GM18508 (cell line): ENCODE results near the gene RIC8B.
"Not testable (repeated sequence)": the region's sequence is repeated elsewhere in the genome, so short reads cannot be mapped to it uniquely, and the experiment has no call there.

Experiments used
- ATAC-seq: cut with Tn5 transposase; IDR thresholded peaks from one replicate; pipeline ENCODE4 v1.9.1; 2021; ENCODE audit warnings: moderate number of reproducible peaks; ENCODE audit not compliant: insufficient read depth, unreplicated experiment

RIC8B gene

DNA sequence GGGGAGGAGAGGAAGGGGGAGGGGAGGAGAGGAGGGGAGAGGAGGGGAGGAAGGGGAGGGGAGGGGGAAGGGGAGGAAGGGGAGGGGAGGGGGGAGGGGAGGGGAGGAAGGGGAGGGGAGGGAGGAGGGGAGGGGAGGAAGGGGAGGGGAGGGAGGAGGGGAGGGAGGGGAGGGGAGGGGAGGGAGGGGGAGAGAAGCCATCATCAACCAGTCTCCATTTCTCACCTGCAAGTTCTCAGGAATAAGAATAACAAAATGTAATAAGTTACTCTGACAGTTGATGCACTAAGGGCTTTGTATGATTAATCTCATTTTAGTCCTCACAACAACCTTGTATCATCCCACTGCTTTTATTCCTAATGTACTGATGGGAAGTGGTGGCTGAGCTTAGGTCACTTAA lies 122.1 kb downstream of the RIC8B start:
- ATAC-seq: no peak

GRCh38 chr12:106897082-106897481 lies 122.6 kb downstream of the RIC8B start:
- ATAC-seq: no peak

GRCh38 chr12:106897981-106898901 lies 123.8 kb downstream of the RIC8B start:
- ATAC-seq: no peak

DNA sequence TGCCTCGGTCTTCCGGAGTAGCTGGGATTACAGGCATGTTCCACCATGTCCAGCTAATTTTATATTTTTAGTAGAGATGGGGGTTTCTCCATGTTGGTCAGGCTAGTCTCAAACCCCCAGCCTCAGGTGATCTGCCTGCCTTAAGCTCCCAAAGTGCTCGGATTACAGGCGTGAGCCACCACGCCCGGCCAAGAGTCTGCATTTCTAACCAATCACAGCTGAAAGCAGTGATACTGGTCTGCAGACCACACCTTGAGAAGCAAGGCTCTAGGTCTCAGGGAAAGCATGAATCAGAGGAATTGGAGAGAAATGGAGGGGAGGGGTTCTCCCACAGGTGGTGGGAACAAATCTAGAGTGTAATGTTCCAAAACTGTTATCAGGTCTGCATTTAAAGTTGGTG lies 126.1 kb downstream of the RIC8B start:
- no peak for ATAC-seq

GRCh38 chr12:106901276-106901675 lies 126.8 kb downstream of the RIC8B start:
- no peak for ATAC-seq

DNA sequence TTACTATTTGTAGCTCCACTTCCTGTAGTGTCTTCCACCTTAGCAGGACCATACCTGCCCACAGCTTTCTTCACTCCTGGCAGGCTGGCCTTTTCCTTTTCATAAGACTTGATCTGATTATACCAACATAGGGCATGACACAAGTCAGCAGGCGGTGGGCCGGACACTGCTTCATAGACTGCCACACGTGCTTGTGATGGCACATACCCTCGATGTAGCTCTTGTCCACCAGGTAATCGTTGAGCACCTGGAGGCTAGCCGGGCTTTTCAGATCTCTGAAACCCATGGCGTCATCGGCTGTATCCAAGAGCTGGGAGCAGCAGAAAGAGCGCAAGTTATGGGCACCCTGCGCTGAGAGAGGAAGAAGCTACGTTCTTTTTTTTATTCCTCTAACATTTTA lies 127.6 kb downstream of the RIC8B start:
- ATAC-seq: no peak

DNA sequence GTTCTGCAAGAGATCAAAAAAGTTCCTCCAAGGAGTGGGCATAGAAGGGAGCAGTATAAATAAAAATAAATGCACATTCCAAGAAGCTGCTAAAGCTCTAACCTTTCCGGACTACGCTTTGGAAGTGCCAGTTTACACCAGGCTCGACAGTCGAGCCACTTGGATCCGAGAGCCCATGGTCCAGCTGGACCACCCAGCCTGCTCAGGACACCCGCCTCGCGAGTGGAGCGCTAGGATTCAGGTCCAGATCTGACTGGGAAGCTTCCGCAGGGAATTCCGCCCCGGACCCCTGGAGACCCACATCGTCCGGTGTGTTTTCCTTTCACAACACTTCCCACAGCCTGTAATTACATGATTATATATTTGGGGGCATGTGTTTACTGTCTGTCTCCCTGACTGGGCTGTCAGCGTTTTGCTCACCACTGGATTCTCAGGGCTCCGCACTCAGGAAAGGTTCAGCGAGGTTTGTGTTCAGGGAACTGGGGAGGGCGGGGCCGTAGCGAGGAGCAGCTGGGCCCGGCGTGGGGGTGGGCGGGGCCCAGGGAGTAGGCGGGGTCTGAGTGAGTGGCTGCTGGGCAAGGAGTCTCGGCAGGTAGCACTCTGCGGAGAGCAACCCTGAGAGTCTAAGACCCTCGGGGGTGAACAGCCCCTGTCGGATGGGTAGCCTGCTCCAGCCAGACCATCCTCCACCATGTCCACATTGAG lies 128.9 kb downstream of the RIC8B start:
- ATAC-seq: no peak

DNA sequence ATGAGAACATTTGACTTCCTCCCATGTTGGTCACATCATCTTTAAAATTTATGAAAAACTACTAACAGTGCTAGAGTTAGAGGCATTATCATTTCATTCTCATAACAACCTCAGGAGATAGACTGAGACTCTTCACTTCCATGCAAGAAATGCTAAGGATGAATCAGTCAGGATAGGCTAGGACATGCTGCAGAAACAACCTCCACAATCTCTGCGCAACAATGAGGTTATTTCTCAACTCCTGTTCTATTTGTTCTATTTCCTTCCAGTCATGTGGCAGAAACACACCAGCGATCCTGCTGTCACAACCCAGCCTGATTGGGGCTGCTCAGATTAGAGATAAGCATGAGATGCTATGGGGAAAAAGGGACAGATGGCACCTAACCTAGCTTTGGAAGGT lies 132.2 kb downstream of the RIC8B start:
- ATAC-seq: no peak

DNA sequence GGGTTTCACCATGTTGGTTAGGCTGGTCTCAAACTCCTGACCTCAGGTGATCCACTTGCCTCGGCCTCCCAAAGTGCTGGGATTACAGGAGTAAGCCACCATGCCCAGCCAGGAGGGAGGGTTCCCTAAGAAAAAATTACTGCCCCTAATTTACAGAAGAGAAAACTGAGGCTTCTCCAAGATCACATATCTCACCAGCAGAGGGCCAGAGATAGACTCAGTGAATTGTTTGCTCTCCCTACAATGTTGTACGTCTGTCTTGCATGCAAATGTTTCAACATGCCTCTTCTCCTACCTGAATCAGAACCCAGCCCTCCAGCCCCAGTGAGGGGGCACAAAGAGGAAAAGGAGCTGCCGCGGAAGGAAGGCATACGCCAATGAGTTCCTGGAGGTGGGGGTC lies 132.9 kb downstream of the RIC8B start:
- no peak for ATAC-seq

- no peak for ATAC-seq
Measured at GRCh38 chr12:106907846-106908245, 133.4 kb downstream of the RIC8B start.

DNA sequence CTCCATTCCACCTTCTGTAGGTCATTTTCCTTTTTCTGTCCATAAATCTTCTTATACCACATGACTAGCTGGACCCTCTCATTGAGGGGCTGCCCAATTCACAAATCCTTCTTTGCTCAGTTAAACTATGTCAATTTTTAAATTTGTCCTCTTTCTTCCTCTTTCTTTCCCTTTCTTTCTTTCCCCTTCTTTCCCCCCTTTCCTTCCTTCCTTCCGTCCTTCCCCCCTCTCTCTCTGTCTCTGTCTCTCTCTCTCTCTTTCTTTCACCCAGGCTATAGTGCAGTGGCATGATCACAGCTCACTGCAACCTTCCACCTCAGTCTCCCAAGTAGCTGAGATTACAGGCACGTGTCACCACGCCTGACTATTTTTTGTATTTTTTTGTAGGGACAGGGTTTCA lies 134.1 kb downstream of the RIC8B start:
- ATAC-seq: no peak

GRCh38 chr12:106910202-106910601 lies 135.7 kb downstream of the RIC8B start:
- ATAC-seq: peak; percentile 57

DNA sequence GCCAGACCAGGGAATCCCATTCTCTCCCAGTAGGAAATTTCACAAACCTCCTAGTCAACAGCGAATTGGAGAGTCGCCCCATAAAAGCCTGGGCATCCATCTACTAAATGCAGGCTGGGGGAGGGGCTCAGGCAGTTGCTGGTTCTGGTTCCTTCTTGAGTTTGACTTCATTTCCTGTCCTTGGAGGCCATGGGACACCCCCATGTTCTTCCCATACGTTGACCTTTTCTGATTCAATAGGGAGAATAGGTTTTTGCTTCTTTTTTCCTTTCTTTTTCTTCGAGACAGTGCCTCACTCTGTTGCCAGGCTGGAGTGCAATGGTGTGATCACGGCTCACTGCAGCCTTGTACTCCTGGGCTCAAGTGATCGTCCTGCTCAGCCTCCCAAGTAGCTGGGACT lies 137.1 kb downstream of the RIC8B start:
- ATAC-seq: no peak

DNA sequence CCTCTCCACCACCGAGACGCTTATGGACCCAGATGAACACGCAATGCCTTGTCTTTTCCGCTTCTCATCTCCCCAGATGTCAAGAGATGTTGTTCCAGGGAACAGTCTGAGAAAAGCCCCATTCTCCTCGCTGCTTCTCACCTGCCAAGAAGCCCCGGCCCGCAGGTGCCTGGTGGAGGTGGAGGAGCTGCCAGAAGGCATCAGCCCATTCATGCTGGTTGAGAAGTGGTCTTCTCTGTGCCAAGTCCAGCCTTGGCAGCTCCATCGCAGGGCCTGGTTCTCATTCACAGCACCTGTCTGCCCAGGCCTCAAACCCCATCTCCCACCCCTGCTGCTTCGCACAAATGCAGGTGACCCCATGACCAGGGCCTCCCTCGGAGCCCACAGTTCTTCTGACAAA lies 139.0 kb downstream of the RIC8B start:
- no peak for ATAC-seq

DNA sequence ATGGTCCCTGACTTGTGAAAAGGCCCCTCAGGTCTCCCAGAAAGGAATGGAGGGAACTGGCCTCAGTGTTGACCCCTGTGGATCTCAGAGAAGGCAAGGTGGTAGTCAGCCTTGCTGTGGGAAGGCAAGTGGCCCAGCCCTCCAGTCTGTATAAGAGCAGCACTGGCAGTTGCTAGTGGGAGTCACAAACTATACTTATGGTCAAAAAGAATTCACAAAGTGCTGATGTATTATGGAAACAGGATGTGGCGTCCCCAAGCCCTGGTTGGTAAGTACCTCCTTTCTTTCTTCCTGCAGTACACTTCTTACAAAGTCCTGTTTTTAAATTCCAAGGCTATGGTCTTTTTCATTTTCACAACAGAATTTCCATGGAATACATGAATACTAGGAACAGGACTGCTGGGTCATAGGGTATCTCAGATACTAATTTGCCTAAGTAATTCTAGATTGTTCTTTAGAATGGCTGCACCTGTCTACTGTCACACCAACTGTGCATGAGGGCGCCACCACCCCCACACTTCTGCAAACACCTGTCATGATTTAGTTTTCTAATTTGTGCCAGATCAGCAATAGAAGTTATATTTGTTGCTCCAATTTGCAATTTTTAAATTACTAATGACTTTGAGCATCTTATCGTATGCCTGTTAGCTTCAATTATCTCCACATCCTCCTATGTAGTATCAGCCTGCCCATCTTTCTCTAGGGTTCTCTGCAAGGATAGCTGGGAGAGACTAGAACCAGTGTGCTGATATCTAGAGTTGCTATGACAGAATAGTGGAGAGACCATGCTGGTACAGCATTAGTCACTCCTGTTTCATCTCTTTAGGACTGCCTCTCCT lies 140.5 kb downstream of the RIC8B start:
- ATAC-seq: peak; percentile 51

DNA sequence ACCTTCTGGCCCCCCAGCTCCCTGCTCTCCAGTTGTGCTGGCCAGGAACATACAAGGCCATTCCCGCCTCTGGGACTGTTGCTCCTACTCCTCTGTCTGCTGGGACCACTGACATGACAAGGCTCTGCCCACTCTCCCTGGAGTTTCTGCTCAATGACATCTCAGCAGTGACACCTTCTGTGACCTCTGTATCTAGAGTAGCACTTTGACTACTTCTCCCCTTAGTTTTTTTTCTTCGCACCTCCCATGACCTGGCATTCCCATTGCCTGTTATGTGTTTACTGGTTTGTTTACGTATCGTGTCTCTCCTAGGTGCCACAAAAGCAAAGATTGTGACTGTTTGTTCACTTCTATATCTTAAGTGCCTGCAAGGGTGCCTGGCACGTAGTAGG lies 141.1 kb downstream of the RIC8B start:
- no peak for ATAC-seq

DNA sequence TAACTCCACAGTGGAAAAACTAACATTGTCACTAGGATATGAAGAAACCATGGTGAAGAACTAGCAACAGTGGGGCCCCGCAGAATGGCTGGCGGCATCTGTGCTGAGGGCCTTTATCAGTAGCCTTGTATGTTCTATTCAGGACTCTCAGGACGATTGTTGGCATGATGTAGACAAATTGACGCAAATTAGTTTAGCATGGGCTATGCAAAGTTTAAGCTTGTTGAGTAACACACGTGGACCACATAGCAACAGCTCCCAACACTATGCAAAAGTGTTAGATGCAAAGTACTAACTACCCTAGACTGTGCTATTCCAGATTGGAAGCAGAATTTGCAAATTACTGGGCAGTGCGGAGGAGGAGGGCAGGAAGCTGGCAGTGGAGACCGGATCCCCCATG lies 143.0 kb downstream of the RIC8B start:
- ATAC-seq: no peak

GRCh38 chr12:106918746-106919145 lies 144.3 kb downstream of the RIC8B start:
- ATAC-seq: no peak

- no peak for ATAC-seq
Measured at GRCh38 chr12:106919910-106920544, 145.5 kb downstream of the RIC8B start.

DNA sequence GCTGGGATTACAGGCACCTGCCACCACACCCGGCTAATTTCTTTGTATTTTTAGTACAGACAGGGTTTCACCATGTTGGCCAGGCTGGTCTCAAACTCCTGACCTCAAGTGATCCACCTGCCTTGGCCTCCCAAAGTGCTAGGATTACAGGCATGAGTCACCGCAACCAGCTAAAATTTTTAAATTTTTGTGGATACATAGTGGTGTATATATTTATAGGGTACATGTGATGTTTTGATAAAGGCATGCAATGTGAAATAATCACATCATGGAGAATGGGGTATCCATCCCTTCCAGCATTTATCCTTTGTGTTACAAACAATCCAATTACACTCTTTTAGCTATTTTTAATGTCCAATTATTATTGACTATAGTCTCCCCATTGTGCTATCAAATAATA lies 147.5 kb downstream of the RIC8B start:
- not testable (repeated sequence) for ATAC-seq
